Measurements from ENCODE around the gene MINPP1. TPM values are rescaled to one million over a fixed set of nuclear protein-coding genes. Genes with fewer than 3 reads are reported as not detected.

The MINPP1 gene
- total and polyA plus RNA-seq, 2 of the 13 experiments (the other 11 are each of a cell fraction or from before 2014, with no cell fraction given), result 19.2 to 53.7 TPM

DNA sequence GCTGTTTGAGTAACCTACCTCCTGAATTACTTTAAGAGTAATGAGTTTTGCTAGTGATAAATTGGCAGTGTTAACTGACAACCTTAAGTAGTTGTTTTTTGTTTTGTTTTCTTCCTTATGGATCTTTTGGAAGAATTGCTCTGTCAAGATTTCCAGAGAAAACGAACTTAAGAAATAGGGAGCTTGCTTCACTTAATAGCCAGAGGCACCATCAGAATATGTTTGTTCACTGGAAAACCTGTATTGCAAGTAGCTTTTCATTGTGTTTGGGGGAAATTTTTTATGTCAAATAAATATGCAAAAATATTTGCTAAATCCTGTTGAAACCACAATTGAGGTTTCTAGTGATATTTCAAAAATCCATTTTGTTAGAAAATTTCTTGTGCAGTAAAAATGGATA is 89.5 kb downstream of the MINPP1 start (continued):
- TF ChIP-seq, protein P1, sequence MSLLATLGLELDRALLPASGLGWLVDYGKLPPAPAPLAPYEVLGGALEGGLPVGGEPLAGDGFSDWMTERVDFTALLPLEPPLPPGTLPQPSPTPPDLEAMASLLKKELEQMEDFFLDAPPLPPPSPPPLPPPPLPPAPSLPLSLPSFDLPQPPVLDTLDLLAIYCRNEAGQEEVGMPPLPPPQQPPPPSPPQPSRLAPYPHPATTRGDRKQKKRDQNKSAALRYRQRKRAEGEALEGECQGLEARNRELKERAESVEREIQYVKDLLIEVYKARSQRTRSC (CRISPR knock-in tag; IDR thresholded peaks at IDR 0.05; ENCODE audit: low read depth), result no peak
- TF ChIP-seq, protein P2, sequence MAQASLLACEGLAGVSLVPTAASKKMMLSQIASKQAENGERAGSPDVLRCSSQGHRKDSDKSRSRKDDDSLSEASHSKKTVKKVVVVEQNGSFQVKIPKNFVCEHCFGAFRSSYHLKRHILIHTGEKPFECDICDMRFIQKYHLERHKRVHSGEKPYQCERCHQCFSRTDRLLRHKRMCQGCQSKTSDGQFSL (CRISPR knock-in tag; IDR thresholded peaks at IDR 0.05), result no peak
- no peak for TF ChIP-seq ZBTB1 (CRISPR knock-in tag; IDR thresholded peaks at IDR 0.05; ENCODE audit: borderline replicate concordance)

DNA sequence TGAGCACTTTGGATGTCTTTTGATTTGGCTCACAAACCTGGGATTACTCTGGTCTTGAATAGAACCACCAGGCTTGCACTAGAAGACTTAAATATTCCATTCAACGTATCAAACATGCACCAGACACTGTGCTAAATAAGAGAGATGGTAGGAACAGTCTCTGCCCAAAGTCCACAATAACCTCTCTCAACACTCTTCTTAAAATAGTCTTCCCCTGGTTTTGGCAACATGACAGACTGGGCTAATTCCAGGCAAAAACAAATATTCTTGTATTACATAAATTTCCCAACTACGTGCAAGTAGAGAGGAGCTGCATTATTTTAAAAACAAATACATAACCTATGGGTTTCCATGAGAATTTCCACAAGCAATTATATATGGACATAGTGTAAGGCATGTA is 90.2 kb downstream of the MINPP1 start:
- Histone ChIP-seq H3K79me2 (ENCODE audit: insufficient read depth, low read length) (no peaks in the 10 kb centered on the region), H4K20me1 (ENCODE audit: insufficient read depth, low read length) (no peaks in the 10 kb centered on the region), H3K36me3 (replicated peaks in 1 of 2; ENCODE audit: control insufficient read depth in 1 of 2, insufficient read depth in 2 of 2, low read length in 2 of 2) (no peaks in the 10 kb centered on the region), H2AFZ (ENCODE audit: low read length) (no peak overlapping the region), H3K9ac (ENCODE audit: insufficient read depth, low read depth, low read length) (no peak overlapping the region), H3K27me3 (ENCODE audit: control insufficient read depth in 1 of 2, insufficient read depth in 2 of 2, low read length in 2 of 2) (no peaks in the 10 kb centered on the region), H3K4me3 (replicated peaks in 1 of 3; ENCODE audit: insufficient read depth in 1 of 3, low read depth in 2 of 3, low read length in 3 of 3) (no peak overlapping the region), H3K9me3 (ENCODE audit: low read length) (no peaks in the 10 kb centered on the region), H3K4me1 (ENCODE audit: insufficient read depth, low read length) (peaks cover 76% of the 10 kb centered on the region), H3K27ac (ENCODE audit: extremely low read length, insufficient read depth, low read length) (no peak overlapping the region), H3K4me2 (ENCODE audit: low read depth, low read length) (no peak overlapping the region)
- no TSS peak for BruUV-seq (replicated peaks)
- CTCF ChIA-PET (ENCODE audit: low intra/inter-chr PET ratio, low total read pairs), result no interaction called here
- TF ChIP-seq, protein P3, sequence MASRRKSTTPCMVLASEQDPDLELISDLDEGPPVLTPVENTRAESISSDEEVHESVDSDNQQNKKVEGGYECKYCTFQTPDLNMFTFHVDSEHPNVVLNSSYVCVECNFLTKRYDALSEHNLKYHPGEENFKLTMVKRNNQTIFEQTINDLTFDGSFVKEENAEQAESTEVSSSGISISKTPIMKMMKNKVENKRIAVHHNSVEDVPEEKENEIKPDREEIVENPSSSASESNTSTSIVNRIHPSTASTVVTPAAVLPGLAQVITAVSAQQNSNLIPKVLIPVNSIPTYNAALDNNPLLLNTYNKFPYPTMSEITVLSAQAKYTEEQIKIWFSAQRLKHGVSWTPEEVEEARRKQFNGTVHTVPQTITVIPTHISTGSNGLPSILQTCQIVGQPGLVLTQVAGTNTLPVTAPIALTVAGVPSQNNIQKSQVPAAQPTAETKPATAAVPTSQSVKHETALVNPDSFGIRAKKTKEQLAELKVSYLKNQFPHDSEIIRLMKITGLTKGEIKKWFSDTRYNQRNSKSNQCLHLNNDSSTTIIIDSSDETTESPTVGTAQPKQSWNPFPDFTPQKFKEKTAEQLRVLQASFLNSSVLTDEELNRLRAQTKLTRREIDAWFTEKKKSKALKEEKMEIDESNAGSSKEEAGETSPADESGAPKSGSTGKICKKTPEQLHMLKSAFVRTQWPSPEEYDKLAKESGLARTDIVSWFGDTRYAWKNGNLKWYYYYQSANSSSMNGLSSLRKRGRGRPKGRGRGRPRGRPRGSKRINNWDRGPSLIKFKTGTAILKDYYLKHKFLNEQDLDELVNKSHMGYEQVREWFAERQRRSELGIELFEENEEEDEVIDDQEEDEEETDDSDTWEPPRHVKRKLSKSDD (CRISPR knock-in tag; IDR thresholded peaks at IDR 0.05; ENCODE audit: low read depth), result no peak
- TF ChIP-seq, protein P4, sequence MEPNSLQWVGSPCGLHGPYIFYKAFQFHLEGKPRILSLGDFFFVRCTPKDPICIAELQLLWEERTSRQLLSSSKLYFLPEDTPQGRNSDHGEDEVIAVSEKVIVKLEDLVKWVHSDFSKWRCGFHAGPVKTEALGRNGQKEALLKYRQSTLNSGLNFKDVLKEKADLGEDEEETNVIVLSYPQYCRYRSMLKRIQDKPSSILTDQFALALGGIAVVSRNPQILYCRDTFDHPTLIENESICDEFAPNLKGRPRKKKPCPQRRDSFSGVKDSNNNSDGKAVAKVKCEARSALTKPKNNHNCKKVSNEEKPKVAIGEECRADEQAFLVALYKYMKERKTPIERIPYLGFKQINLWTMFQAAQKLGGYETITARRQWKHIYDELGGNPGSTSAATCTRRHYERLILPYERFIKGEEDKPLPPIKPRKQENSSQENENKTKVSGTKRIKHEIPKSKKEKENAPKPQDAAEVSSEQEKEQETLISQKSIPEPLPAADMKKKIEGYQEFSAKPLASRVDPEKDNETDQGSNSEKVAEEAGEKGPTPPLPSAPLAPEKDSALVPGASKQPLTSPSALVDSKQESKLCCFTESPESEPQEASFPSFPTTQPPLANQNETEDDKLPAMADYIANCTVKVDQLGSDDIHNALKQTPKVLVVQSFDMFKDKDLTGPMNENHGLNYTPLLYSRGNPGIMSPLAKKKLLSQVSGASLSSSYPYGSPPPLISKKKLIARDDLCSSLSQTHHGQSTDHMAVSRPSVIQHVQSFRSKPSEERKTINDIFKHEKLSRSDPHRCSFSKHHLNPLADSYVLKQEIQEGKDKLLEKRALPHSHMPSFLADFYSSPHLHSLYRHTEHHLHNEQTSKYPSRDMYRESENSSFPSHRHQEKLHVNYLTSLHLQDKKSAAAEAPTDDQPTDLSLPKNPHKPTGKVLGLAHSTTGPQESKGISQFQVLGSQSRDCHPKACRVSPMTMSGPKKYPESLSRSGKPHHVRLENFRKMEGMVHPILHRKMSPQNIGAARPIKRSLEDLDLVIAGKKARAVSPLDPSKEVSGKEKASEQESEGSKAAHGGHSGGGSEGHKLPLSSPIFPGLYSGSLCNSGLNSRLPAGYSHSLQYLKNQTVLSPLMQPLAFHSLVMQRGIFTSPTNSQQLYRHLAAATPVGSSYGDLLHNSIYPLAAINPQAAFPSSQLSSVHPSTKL (CRISPR knock-in tag; IDR thresholded peaks at IDR 0.05), result peak; percentile 35; the same call in 1 of the 2 replicates
- POLR2A ChIA-PET, result no interaction called here
- FAIRE-seq, result no peak
- 37% methylated on average over 2 of the region's 2 CpGs for WGBS (ENCODE audit: low lambda C conversion rate)
- no peak for DNase-seq (ENCODE audit: low spot score)
- intact Hi-C loops (cut with micrococcal nuclease; ENCODE audit: unreplicated experiment) (no loop called here), in situ Hi-C loops (cut with HindIII; ENCODE audit: extremely low pct_ligation_motif_present, low pct_unique_long_range_greater_than_20kb) (no loop called here)
- ATAC-seq, result no peak

Data from HepG2 (cell line).